SK-N-SH (cell line): ENCODE data around the gene TRMT1.

ENCODE experiments used
- EP300 ChIP-seq, 2 experiments: IDR thresholded peaks; 2 replicates each; pipeline versions ENCODE4 v1.4.0 to v1.6.1; 2012; ENCODE audit warnings: borderline replicate concordance in 1 of 2, low read depth in 1 of 2, low read length in 1 of 2
- EZH2phosphoT487 ChIP-seq: fragments of 200-600 bp; sonication (generic); IDR thresholded peaks from 2 replicates; pipeline ENCODE4 v1.6.1; 2017; ENCODE audit warnings: low read depth, mixed run types, mild to moderate bottlenecking, antibody characterized with exemption, moderate library complexity, borderline replicate concordance
- MEF2A ChIP-seq: IDR thresholded peaks from 2 replicates; pipeline ENCODE4 v1.4.0; 2012; ENCODE audit warnings: low read depth, borderline replicate concordance
- NFIC ChIP-seq: IDR thresholded peaks from 2 replicates; pipeline ENCODE4 v1.4.0; 2012; ENCODE audit warnings: borderline replicate concordance
- POLR2AphosphoS5 ChIP-seq: IDR thresholded peaks from 2 replicates; pipeline ENCODE4 v1.6.1; 2012; ENCODE audit warnings: low read depth, low read length
- RAD21 ChIP-seq: IDR thresholded peaks from 2 replicates; pipeline ENCODE4 v1.6.1; 2012; ENCODE audit warnings: mild to moderate bottlenecking, low read length
- RXRA ChIP-seq: IDR thresholded peaks from 2 replicates; pipeline ENCODE4 v1.4.0; 2012; ENCODE audit warnings: low read depth, mild to moderate bottlenecking, borderline replicate concordance
- SIN3A ChIP-seq: IDR thresholded peaks from 2 replicates; pipeline ENCODE4 v1.6.1; 2012; ENCODE audit warnings: low read depth, mild to moderate bottlenecking, low read length, moderate library complexity, borderline replicate concordance
- TAF1 ChIP-seq: IDR thresholded peaks from 2 replicates; pipeline ENCODE4 v1.6.1; 2012; ENCODE audit warnings: low read depth, mild to moderate bottlenecking, low read length, moderate library complexity, borderline replicate concordance
- TF ChIP-seq, protein P1 (sequence below): fragments of 150-350 bp; IDR thresholded peaks from 2 replicates; pipeline ENCODE4 v1.6.1; 2017; ENCODE audit warnings: antibody characterized with exemption, low read length, low read depth, borderline replicate concordance
- TF ChIP-seq, protein P2 (sequence below): fragments of 200-600 bp; sonication (generic); IDR thresholded peaks from 2 replicates; pipeline ENCODE4 v1.6.1; 2017; ENCODE audit warnings: antibody characterized with exemption, mild to moderate bottlenecking, moderate library complexity
- TF ChIP-seq, protein P3 (sequence below): IDR thresholded peaks from 2 replicates; pipeline ENCODE4 v1.4.0; 2012; ENCODE audit warnings: low read depth, borderline replicate concordance

DNA sequence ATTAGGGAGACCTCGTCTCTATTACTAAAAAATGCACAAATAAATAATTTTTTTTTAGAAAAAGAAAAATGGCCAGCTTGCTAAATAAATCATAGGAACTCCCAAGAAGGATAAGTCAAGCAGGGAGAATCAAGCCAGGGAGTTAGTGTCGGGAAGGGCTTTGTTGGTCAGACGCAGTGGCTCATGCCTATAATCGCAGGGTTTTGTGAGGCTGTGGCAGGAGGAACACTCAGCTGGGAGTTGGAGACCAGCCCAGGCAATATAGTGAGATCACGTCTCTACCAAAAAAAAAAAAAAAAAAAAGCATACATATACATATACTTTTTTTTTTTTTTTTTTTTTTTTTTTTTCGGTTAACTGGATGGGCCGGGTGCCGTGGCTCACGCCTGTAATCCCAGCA is 10.5 kb upstream of the TRMT1 start:
- no peak for TF ChIP-seq MEF2A
- TF ChIP-seq RAD21 = no peak
- TF ChIP-seq RXRA = no peak
- TF ChIP-seq, protein P1, sequence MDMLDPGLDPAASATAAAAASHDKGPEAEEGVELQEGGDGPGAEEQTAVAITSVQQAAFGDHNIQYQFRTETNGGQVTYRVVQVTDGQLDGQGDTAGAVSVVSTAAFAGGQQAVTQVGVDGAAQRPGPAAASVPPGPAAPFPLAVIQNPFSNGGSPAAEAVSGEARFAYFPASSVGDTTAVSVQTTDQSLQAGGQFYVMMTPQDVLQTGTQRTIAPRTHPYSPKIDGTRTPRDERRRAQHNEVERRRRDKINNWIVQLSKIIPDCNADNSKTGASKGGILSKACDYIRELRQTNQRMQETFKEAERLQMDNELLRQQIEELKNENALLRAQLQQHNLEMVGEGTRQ = no peak
- no peak for TF ChIP-seq NFIC
- TF ChIP-seq, protein P2, sequence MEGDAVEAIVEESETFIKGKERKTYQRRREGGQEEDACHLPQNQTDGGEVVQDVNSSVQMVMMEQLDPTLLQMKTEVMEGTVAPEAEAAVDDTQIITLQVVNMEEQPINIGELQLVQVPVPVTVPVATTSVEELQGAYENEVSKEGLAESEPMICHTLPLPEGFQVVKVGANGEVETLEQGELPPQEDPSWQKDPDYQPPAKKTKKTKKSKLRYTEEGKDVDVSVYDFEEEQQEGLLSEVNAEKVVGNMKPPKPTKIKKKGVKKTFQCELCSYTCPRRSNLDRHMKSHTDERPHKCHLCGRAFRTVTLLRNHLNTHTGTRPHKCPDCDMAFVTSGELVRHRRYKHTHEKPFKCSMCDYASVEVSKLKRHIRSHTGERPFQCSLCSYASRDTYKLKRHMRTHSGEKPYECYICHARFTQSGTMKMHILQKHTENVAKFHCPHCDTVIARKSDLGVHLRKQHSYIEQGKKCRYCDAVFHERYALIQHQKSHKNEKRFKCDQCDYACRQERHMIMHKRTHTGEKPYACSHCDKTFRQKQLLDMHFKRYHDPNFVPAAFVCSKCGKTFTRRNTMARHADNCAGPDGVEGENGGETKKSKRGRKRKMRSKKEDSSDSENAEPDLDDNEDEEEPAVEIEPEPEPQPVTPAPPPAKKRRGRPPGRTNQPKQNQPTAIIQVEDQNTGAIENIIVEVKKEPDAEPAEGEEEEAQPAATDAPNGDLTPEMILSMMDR = no peak
- TF ChIP-seq SIN3A = no peak
- no peak for TF ChIP-seq EP300 (IDR thresholded peaks at IDR 0.05; ENCODE audit: borderline replicate concordance in 1 of 2, low read depth in 1 of 2, low read length in 1 of 2)
- TF ChIP-seq, protein P3, sequence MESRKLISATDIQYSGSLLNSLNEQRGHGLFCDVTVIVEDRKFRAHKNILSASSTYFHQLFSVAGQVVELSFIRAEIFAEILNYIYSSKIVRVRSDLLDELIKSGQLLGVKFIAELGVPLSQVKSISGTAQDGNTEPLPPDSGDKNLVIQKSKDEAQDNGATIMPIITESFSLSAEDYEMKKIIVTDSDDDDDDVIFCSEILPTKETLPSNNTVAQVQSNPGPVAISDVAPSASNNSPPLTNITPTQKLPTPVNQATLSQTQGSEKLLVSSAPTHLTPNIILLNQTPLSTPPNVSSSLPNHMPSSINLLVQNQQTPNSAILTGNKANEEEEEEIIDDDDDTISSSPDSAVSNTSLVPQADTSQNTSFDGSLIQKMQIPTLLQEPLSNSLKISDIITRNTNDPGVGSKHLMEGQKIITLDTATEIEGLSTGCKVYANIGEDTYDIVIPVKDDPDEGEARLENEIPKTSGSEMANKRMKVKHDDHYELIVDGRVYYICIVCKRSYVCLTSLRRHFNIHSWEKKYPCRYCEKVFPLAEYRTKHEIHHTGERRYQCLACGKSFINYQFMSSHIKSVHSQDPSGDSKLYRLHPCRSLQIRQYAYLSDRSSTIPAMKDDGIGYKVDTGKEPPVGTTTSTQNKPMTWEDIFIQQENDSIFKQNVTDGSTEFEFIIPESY = no peak
- no peak for TF ChIP-seq POLR2AphosphoS5
- TF ChIP-seq TAF1 = no peak
- no peak for TF ChIP-seq EZH2phosphoT487
